ENCODE data around the gene GATA3. TPM values are rescaled to one million over a fixed set of nuclear protein-coding genes. Genes with fewer than 3 reads are reported as not detected.

The GATA3 gene
- total RNA-seq, 3 donors from 2014 or later, result 0.48 to 36.4 (median 28.2) TPM

DNA sequence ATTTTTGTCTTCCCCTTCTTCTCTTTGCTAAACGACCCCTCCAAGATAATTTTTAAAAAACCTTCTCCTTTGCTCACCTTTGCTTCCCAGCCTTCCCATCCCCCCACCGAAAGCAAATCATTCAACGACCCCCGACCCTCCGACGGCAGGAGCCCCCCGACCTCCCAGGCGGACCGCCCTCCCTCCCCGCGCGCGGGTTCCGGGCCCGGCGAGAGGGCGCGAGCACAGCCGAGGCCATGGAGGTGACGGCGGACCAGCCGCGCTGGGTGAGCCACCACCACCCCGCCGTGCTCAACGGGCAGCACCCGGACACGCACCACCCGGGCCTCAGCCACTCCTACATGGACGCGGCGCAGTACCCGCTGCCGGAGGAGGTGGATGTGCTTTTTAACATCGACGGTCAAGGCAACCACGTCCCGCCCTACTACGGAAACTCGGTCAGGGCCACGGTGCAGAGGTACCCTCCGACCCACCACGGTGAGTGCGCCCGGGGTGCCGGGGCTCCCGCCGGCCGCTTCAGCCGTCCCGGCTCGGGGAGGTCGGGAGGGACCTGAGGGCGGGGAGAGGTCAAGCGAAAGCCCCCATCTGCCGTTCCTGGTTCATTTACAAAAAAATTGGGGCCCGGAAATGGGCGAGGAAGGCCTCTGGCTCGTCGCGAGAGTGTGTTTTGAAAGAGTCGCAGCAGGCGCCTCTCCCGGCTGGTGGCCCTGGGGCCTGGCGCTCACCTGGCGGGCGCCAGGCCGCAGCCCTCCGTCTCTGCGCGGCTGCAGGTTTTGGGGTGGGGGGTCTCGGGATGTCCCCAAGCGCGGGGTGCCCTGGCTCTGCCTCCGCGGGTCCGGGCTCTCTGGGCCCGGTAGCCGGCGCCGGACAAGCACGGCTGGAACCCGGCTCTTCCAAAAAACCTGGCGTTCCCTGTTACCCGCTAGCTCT is 1.2 kb downstream of the GATA3 start:
- H3K9me3 ChIP-seq, result no peaks in the 10 kb centered on the region
- TF ChIP-seq, protein P1, sequence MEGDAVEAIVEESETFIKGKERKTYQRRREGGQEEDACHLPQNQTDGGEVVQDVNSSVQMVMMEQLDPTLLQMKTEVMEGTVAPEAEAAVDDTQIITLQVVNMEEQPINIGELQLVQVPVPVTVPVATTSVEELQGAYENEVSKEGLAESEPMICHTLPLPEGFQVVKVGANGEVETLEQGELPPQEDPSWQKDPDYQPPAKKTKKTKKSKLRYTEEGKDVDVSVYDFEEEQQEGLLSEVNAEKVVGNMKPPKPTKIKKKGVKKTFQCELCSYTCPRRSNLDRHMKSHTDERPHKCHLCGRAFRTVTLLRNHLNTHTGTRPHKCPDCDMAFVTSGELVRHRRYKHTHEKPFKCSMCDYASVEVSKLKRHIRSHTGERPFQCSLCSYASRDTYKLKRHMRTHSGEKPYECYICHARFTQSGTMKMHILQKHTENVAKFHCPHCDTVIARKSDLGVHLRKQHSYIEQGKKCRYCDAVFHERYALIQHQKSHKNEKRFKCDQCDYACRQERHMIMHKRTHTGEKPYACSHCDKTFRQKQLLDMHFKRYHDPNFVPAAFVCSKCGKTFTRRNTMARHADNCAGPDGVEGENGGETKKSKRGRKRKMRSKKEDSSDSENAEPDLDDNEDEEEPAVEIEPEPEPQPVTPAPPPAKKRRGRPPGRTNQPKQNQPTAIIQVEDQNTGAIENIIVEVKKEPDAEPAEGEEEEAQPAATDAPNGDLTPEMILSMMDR (IDR thresholded peaks at IDR 0.05), result no peak
- TF ChIP-seq POLR2AphosphoS5 (IDR thresholded peaks at IDR 0.05) (no peak), POLR2A (IDR thresholded peaks at IDR 0.05) (no peak)
- H3K4me3 ChIP-seq, result peak overlapping the region; percentile 43 to 87 (median 72)
- DNase-seq (ENCODE audit: low spot score in 2 of 2), result peak in 1 of 2 donors; percentile 52
- H3K27ac ChIP-seq, result peak overlapping the region; percentile 91 to 96
- H3K27me3 ChIP-seq, result peaks cover 0 to 33% of the 10 kb centered on the region in 2 donors
- intact Hi-C loops (cut with DNase I; ENCODE audit: low total_unique reads), result no loop called here
- H3K36me3 ChIP-seq, result no peaks in the 10 kb centered on the region
- no peaks in the 10 kb centered on the region for H3K4me1 ChIP-seq

GRCh38 chr10:8056378-8056777 is 1.9 kb downstream of the GATA3 start:
- Histone ChIP-seq H3K27me3 (peaks cover 0 to 26% of the 10 kb centered on the region in 2 donors), H3K27ac (peak overlapping the region; percentile 91 to 96), H3K4me1 (no peaks in the 10 kb centered on the region), H3K9me3 (no peaks in the 10 kb centered on the region), H3K4me3 (peak overlapping the region; percentile 43 to 87 (median 72)), H3K36me3 (no peaks in the 10 kb centered on the region)
- TF ChIP-seq, protein P1 (IDR thresholded peaks at IDR 0.05), result no peak
- no peak for TF ChIP-seq POLR2AphosphoS5 (IDR thresholded peaks at IDR 0.05)
- TF ChIP-seq POLR2A (IDR thresholded peaks at IDR 0.05), result no peak
- DNase-seq (ENCODE audit: low spot score in 2 of 2), result no peak
- intact Hi-C loops (cut with DNase I; ENCODE audit: low total_unique reads), result no loop called here

- Histone ChIP-seq H3K4me1 (no peaks in the 10 kb centered on the region), H3K36me3 (no peaks in the 10 kb centered on the region), H3K27ac (peak overlapping the region; percentile 91 to 96), H3K27me3 (peaks cover 0 to 21% of the 10 kb centered on the region in 2 donors), H3K9me3 (no peaks in the 10 kb centered on the region), H3K4me3 (peak overlapping the region in 2 of 3 donors; percentile 72 to 87)
- intact Hi-C loops (cut with DNase I; ENCODE audit: low total_unique reads), result no loop called here
- TF ChIP-seq, protein P1 (IDR thresholded peaks at IDR 0.05), result no peak
- TF ChIP-seq POLR2A (IDR thresholded peaks at IDR 0.05) (no peak), POLR2AphosphoS5 (IDR thresholded peaks at IDR 0.05) (no peak)
- DNase-seq (ENCODE audit: low spot score in 2 of 2), result no peak
Observed at GRCh38 chr10:8056871-8057331, 2.4 kb downstream of the GATA3 start.

- no peaks in the 10 kb centered on the region for H3K9me3 ChIP-seq
- H3K36me3 ChIP-seq, result no peaks in the 10 kb centered on the region
- H3K27me3 ChIP-seq, result peaks cover 0 to 16% of the 10 kb centered on the region in 2 donors
- H3K4me1 ChIP-seq, result no peaks in the 10 kb centered on the region
- H3K27ac ChIP-seq, result peak overlapping the region; percentile 91 to 96
- no peak for DNase-seq (ENCODE audit: low spot score in 2 of 2)
- TF ChIP-seq POLR2AphosphoS5 (IDR thresholded peaks at IDR 0.05) (peak in 1 of 3 donors; percentile 19), POLR2A (IDR thresholded peaks at IDR 0.05) (no peak)
- TF ChIP-seq, protein P1 (IDR thresholded peaks at IDR 0.05), result no peak
- peak overlapping the region in 2 of 3 donors; percentile 72 to 87 for H3K4me3 ChIP-seq
- intact Hi-C loops (cut with DNase I; ENCODE audit: low total_unique reads), result no loop called here
Observed at GRCh38 chr10:8057636-8058273, 3.3 kb downstream of the GATA3 start.

Measured in breast epithelium (tissue), 4 donors.